Gastroesophageal sphincter (tissue), 3 donors: Measurements from ENCODE around the gene CDCA7.

Source experiments
- CTCF ChIP-seq, 4 experiments: fragments of 200-600 bp in 2 of 4; fragments of 450-650 bp in 2 of 4; sonication (generic) in 1 of 4; IDR thresholded peaks; one replicate each; pipeline ENCODE4 v1.5.1; 2017 to 2019; ENCODE audit warnings: antibody characterized with exemption in 4 of 4, mild to moderate bottlenecking in 2 of 4, moderate library complexity in 2 of 4
- EP300 ChIP-seq: sonication (generic); formaldehyde crosslinking; IDR thresholded peaks from one replicate; pipeline ENCODE4 v1.6.1; 2017; ENCODE audit warnings: antibody characterized with exemption, mild to moderate bottlenecking
- POLR2A ChIP-seq, 2 donors: fragments of 450-650 bp; IDR thresholded peaks; one replicate each; pipeline ENCODE4 v1.6.1; 2017; ENCODE audit warnings: antibody characterized with exemption in 2 of 2, mild to moderate bottlenecking in 2 of 2, moderate library complexity in 1 of 2
- POLR2AphosphoS5 ChIP-seq: sonication (generic); formaldehyde crosslinking; IDR thresholded peaks from one replicate; pipeline ENCODE4 v1.6.1; 2017; ENCODE audit warnings: antibody characterized with exemption

DNA sequence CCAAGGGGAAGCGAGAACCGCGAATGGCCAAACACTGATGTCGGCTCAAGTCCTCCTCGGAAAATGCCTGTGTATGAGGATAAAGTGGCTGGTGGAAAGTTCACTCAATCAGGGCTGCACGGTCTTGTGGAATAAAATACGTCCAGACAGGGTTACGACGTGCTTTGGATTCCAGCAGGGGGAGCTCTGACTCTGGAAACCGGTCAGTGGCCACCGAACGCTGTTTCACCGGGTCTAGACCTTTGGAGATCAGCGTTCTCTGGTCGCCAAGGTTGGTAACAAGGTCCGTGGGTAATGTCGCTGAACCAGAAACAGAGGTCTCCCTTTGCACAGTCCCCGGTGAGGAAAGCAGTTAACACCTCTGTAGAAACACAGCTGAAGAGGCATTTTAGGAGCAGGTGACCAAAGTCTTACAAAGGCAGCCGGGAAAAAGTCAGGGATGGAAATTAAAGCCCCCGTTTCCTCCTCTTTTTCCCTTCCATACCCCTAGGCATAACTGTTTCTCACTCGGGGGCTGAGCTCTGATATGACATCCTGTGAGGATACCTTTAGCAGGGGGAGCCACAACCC lies 47.8 kb downstream of the CDCA7 start:
- TF ChIP-seq CTCF (IDR thresholded peaks at IDR 0.05) (peak; percentile 70 to 89 (median 84)), POLR2AphosphoS5 (no peak), POLR2A (IDR thresholded peaks at IDR 0.05) (no peak), EP300 (no peak)
